ENCODE results near the gene CNOT2. TPM values are rescaled to one million over a fixed set of nuclear protein-coding genes. Genes with fewer than 3 reads are reported as not detected.

Gene CNOT2
- total RNA-seq, 1 experiment from 2014 or later = 64.7 TPM

DNA sequence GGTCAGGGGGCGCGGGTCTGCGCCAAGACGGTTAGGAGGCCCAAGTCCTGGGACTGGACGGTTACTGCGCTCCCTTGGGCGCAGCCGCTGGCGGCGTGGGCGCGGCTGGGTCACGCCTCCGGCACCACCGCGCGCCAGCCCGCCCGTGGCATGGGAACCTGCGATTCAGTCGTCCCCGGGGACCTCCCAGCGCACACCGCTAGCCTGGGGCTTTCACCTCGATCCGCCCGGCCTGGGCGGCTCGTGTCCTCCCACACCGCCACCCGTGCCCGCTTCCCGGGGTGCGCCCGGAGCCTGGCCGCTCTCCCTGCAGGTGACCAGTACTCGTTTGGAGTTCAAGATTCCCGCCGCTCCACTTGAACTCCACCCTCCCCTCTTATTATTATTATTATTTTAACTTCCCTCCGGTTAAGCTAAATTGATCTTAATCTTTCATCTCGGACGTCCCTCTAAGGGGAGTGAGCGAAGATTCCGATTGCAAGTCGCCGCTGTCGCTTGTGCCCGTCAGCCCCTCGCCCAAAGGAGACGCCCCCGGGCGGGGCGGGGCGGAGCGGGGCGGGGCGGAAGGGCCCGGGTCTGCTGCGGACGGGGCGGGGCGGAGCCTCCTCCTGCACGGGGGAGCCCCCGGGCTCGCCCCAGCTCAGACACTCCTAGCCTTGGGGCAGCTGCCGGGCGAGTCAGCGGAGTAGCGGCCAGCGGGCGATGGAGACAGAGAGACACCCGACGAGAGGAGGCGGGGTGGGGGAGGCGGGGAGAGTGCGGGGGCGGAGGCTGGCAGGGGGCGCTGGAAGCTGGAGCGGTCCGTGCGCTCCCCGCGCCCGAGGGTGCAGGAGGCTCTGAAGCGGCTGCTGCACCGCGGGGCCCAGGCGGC, 122.7 kb downstream of the CNOT2 start, which contains the start of gene KCNMB4 (continued):
- TF ChIP-seq SP1 (CRISPR knock-in tag; conservative IDR thresholded peaks at IDR 0.05) (peak; percentile 62; the same call in 1 of the 2 replicates), GRHL2 (CRISPR knock-in tag; IDR thresholded peaks at IDR 0.05; ENCODE audit: insufficient replicate concordance, severe bottlenecking) (no peak), OVOL2 (CRISPR knock-in tag; IDR thresholded peaks at IDR 0.05; ENCODE audit: borderline replicate concordance) (no peak), ESRRA (CRISPR knock-in tag; IDR thresholded peaks at IDR 0.05; ENCODE audit: borderline replicate concordance) (0 out of 2 replicates have a peak, but pooled peaks have one; percentile 10), FOXJ3 (CRISPR knock-in tag; IDR thresholded peaks at IDR 0.05; ENCODE audit: borderline replicate concordance) (no peak), SMAD3 (CRISPR knock-in tag; IDR thresholded peaks at IDR 0.05; ENCODE audit: borderline replicate concordance) (no peak), HMGA2 (CRISPR knock-in tag; IDR thresholded peaks at IDR 0.05) (no peak), ELF4 (CRISPR knock-in tag; IDR thresholded peaks at IDR 0.05; ENCODE audit: low read depth) (no peak), ZBTB21 (CRISPR knock-in tag; IDR thresholded peaks at IDR 0.05; ENCODE audit: borderline replicate concordance) (no peak), NR2C2 (CRISPR knock-in tag; IDR thresholded peaks at IDR 0.05) (no peak), CREM (CRISPR knock-in tag; IDR thresholded peaks at IDR 0.05) (no peak), GTF2I (CRISPR knock-in tag; conservative IDR thresholded peaks at IDR 0.05) (no peak)
- TF ChIP-seq, protein P1, sequence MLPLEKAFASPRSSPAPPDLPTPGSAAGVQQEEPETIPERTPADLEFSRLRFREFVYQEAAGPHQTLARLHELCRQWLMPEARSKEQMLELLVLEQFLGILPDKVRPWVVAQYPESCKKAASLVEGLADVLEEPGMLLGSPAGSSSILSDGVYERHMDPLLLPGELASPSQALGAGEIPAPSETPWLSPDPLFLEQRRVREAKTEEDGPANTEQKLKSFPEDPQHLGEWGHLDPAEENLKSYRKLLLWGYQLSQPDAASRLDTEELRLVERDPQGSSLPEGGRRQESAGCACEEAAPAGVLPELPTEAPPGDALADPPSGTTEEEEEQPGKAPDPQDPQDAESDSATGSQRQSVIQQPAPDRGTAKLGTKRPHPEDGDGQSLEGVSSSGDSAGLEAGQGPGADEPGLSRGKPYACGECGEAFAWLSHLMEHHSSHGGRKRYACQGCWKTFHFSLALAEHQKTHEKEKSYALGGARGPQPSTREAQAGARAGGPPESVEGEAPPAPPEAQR (CRISPR knock-in tag; IDR thresholded peaks at IDR 0.05) = no peak
- TF ChIP-seq, protein P2, sequence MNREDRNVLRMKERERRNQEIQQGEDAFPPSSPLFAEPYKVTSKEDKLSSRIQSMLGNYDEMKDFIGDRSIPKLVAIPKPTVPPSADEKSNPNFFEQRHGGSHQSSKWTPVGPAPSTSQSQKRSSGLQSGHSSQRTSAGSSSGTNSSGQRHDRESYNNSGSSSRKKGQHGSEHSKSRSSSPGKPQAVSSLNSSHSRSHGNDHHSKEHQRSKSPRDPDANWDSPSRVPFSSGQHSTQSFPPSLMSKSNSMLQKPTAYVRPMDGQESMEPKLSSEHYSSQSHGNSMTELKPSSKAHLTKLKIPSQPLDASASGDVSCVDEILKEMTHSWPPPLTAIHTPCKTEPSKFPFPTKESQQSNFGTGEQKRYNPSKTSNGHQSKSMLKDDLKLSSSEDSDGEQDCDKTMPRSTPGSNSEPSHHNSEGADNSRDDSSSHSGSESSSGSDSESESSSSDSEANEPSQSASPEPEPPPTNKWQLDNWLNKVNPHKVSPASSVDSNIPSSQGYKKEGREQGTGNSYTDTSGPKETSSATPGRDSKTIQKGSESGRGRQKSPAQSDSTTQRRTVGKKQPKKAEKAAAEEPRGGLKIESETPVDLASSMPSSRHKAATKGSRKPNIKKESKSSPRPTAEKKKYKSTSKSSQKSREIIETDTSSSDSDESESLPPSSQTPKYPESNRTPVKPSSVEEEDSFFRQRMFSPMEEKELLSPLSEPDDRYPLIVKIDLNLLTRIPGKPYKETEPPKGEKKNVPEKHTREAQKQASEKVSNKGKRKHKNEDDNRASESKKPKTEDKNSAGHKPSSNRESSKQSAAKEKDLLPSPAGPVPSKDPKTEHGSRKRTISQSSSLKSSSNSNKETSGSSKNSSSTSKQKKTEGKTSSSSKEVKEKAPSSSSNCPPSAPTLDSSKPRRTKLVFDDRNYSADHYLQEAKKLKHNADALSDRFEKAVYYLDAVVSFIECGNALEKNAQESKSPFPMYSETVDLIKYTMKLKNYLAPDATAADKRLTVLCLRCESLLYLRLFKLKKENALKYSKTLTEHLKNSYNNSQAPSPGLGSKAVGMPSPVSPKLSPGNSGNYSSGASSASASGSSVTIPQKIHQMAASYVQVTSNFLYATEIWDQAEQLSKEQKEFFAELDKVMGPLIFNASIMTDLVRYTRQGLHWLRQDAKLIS (CRISPR knock-in tag; IDR thresholded peaks at IDR 0.05; ENCODE audit: borderline replicate concordance) = no peak
- TF ChIP-seq, protein P3, sequence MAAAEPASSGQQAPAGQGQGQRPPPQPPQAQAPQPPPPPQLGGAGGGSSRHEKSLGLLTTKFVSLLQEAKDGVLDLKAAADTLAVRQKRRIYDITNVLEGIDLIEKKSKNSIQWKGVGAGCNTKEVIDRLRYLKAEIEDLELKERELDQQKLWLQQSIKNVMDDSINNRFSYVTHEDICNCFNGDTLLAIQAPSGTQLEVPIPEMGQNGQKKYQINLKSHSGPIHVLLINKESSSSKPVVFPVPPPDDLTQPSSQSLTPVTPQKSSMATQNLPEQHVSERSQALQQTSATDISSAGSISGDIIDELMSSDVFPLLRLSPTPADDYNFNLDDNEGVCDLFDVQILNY (CRISPR knock-in tag; IDR thresholded peaks at IDR 0.05) = no peak
- TF ChIP-seq, protein P4, sequence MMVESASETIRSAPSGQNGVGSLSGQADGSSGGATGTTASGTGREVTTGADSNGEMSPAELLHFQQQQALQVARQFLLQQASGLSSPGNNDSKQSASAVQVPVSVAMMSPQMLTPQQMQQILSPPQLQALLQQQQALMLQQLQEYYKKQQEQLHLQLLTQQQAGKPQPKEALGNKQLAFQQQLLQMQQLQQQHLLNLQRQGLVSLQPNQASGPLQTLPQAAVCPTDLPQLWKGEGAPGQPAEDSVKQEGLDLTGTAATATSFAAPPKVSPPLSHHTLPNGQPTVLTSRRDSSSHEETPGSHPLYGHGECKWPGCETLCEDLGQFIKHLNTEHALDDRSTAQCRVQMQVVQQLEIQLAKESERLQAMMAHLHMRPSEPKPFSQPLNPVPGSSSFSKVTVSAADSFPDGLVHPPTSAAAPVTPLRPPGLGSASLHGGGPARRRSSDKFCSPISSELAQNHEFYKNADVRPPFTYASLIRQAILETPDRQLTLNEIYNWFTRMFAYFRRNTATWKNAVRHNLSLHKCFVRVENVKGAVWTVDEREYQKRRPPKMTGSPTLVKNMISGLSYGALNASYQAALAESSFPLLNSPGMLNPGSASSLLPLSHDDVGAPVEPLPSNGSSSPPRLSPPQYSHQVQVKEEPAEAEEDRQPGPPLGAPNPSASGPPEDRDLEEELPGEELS (CRISPR knock-in tag; IDR thresholded peaks at IDR 0.05) = peak; percentile 58; the same call in 1 of the 2 replicates
- TF ChIP-seq, protein P5, sequence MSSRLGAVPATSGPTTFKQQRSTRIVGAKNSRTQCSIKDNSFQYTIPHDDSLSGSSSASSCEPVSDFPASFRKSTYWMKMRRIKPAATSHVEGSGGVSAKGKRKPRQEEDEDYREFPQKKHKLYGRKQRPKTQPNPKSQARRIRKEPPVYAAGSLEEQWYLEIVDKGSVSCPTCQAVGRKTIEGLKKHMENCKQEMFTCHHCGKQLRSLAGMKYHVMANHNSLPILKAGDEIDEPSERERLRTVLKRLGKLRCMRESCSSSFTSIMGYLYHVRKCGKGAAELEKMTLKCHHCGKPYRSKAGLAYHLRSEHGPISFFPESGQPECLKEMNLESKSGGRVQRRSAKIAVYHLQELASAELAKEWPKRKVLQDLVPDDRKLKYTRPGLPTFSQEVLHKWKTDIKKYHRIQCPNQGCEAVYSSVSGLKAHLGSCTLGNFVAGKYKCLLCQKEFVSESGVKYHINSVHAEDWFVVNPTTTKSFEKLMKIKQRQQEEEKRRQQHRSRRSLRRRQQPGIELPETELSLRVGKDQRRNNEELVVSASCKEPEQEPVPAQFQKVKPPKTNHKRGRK (CRISPR knock-in tag; IDR thresholded peaks at IDR 0.05; ENCODE audit: borderline replicate concordance) = no peak
- TF ChIP-seq, protein P6, sequence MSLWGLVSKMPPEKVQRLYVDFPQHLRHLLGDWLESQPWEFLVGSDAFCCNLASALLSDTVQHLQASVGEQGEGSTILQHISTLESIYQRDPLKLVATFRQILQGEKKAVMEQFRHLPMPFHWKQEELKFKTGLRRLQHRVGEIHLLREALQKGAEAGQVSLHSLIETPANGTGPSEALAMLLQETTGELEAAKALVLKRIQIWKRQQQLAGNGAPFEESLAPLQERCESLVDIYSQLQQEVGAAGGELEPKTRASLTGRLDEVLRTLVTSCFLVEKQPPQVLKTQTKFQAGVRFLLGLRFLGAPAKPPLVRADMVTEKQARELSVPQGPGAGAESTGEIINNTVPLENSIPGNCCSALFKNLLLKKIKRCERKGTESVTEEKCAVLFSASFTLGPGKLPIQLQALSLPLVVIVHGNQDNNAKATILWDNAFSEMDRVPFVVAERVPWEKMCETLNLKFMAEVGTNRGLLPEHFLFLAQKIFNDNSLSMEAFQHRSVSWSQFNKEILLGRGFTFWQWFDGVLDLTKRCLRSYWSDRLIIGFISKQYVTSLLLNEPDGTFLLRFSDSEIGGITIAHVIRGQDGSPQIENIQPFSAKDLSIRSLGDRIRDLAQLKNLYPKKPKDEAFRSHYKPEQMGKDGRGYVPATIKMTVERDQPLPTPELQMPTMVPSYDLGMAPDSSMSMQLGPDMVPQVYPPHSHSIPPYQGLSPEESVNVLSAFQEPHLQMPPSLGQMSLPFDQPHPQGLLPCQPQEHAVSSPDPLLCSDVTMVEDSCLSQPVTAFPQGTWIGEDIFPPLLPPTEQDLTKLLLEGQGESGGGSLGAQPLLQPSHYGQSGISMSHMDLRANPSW (CRISPR knock-in tag; conservative IDR thresholded peaks at IDR 0.05; ENCODE audit: low read depth) = no peak
- TF ChIP-seq, protein P7, sequence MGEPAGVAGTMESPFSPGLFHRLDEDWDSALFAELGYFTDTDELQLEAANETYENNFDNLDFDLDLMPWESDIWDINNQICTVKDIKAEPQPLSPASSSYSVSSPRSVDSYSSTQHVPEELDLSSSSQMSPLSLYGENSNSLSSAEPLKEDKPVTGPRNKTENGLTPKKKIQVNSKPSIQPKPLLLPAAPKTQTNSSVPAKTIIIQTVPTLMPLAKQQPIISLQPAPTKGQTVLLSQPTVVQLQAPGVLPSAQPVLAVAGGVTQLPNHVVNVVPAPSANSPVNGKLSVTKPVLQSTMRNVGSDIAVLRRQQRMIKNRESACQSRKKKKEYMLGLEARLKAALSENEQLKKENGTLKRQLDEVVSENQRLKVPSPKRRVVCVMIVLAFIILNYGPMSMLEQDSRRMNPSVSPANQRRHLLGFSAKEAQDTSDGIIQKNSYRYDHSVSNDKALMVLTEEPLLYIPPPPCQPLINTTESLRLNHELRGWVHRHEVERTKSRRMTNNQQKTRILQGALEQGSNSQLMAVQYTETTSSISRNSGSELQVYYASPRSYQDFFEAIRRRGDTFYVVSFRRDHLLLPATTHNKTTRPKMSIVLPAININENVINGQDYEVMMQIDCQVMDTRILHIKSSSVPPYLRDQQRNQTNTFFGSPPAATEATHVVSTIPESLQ (CRISPR knock-in tag; IDR thresholded peaks at IDR 0.05) = no peak
- TF ChIP-seq, protein P8, sequence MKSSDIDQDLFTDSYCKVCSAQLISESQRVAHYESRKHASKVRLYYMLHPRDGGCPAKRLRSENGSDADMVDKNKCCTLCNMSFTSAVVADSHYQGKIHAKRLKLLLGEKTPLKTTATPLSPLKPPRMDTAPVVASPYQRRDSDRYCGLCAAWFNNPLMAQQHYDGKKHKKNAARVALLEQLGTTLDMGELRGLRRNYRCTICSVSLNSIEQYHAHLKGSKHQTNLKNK (CRISPR knock-in tag; IDR thresholded peaks at IDR 0.05) = no peak
